Measurements from ENCODE around the gene SAFB2. TPM values are rescaled to one million over a fixed set of nuclear protein-coding genes. Genes with fewer than 3 reads are reported as not detected.

Gene SAFB2
- total RNA-seq, 4 donors from 2014 or later, result 22.9 to 105 (median 28.8) TPM

- Histone ChIP-seq H3K9me3 (no peaks in the 10 kb centered on the region), H3K27ac (no peak overlapping the region), H3K4me3 (no peak overlapping the region), H3K27me3 (no peaks in the 10 kb centered on the region), H3K4me1 (peaks cover 3% of the 10 kb centered on the region), H3K36me3 (peaks cover 100% of the 10 kb centered on the region)
- no peak for DNase-seq (ENCODE audit: low spot score in 2 of 2)
- WGBS, result 94% methylated on average over 17 of the region's 17 CpGs
- no peak for TF ChIP-seq EP300 (IDR thresholded peaks at IDR 0.05)
- no peak for TF ChIP-seq CTCF (IDR thresholded peaks at IDR 0.05)
- no peak for TF ChIP-seq POLR2A (IDR thresholded peaks at IDR 0.05)
- no peak for TF ChIP-seq POLR2AphosphoS5 (IDR thresholded peaks at IDR 0.05)
Measured at GRCh38 chr19:5591476-5591875, 31.1 kb downstream of the SAFB2 start.

GRCh38 chr19:5590865-5591154, 31.8 kb downstream of the SAFB2 start:
- no peak overlapping the region for H3K27ac ChIP-seq
- TF ChIP-seq POLR2A (IDR thresholded peaks at IDR 0.05) (no peak), EP300 (IDR thresholded peaks at IDR 0.05) (no peak), CTCF (IDR thresholded peaks at IDR 0.05) (no peak), POLR2AphosphoS5 (IDR thresholded peaks at IDR 0.05) (no peak)
- 93% methylated on average over 7 of the region's 9 CpGs for WGBS
- H3K27me3 ChIP-seq, result no peaks in the 10 kb centered on the region
- peaks cover 95% of the 10 kb centered on the region for H3K36me3 ChIP-seq
- peaks cover 10% of the 10 kb centered on the region for H3K4me1 ChIP-seq
- DNase-seq (ENCODE audit: low spot score in 2 of 2), result no peak
- H3K4me3 ChIP-seq, result no peak overlapping the region
- H3K9me3 ChIP-seq, result no peaks in the 10 kb centered on the region

GRCh38 chr19:5590151-5590864, 32.3 kb downstream of the SAFB2 start:
- TF ChIP-seq EP300 (IDR thresholded peaks at IDR 0.05) (no peak), CTCF (IDR thresholded peaks at IDR 0.05) (no peak), POLR2AphosphoS5 (IDR thresholded peaks at IDR 0.05) (no peak)
- Histone ChIP-seq H3K36me3 (peaks cover 90% of the 10 kb centered on the region), H3K27me3 (no peaks in the 10 kb centered on the region), H3K4me1 (peaks cover 15% of the 10 kb centered on the region), H3K27ac (no peak overlapping the region), H3K4me3 (no peak overlapping the region), H3K9me3 (no peaks in the 10 kb centered on the region)
- no peak for DNase-seq (ENCODE audit: low spot score in 2 of 2)
- WGBS, result 93% methylated on average over 14 of the region's 22 CpGs

GRCh38 chr19:5588906-5589676, 33.5 kb downstream of the SAFB2 start:
- H3K36me3 ChIP-seq, result peaks cover 77% of the 10 kb centered on the region
- no peaks in the 10 kb centered on the region for H3K27me3 ChIP-seq
- peaks cover 18% of the 10 kb centered on the region for H3K4me1 ChIP-seq
- H3K27ac ChIP-seq, result no peak overlapping the region
- DNase-seq (ENCODE audit: low spot score in 2 of 2), result no peak
- TF ChIP-seq EP300 (IDR thresholded peaks at IDR 0.05) (no peak), CTCF (IDR thresholded peaks at IDR 0.05) (no peak), POLR2AphosphoS5 (IDR thresholded peaks at IDR 0.05) (no peak), POLR2A (IDR thresholded peaks at IDR 0.05) (no peak)
- H3K9me3 ChIP-seq, result no peaks in the 10 kb centered on the region
- H3K4me3 ChIP-seq, result no peak overlapping the region
- 77% methylated on average over 3 of the region's 30 CpGs for WGBS

- H3K4me1 ChIP-seq, result peaks cover 18% of the 10 kb centered on the region
- no peaks in the 10 kb centered on the region for H3K9me3 ChIP-seq
- H3K4me3 ChIP-seq, result no peak overlapping the region
- no peak for DNase-seq (ENCODE audit: low spot score in 2 of 2)
- H3K27ac ChIP-seq, result no peak overlapping the region
- H3K27me3 ChIP-seq, result no peaks in the 10 kb centered on the region
- TF ChIP-seq POLR2AphosphoS5 (IDR thresholded peaks at IDR 0.05), result no peak
- no peak for TF ChIP-seq EP300 (IDR thresholded peaks at IDR 0.05)
- TF ChIP-seq CTCF (IDR thresholded peaks at IDR 0.05), result no peak
- 70% methylated on average over 10 of the region's 10 CpGs for WGBS
- peaks cover 74% of the 10 kb centered on the region for H3K36me3 ChIP-seq
Measured at GRCh38 chr19:5588441-5588840, 34.1 kb downstream of the SAFB2 start.
